ENCODE results near the gene ADARB1.
A peak's percentile ranks its signal among the peaks of the same experiment; 100 is the strongest.
"Not testable (repeated sequence)": the region's sequence is repeated elsewhere in the genome, so short reads cannot be mapped to it uniquely, and the experiment has no call there.

The ADARB1 gene

DNA sequence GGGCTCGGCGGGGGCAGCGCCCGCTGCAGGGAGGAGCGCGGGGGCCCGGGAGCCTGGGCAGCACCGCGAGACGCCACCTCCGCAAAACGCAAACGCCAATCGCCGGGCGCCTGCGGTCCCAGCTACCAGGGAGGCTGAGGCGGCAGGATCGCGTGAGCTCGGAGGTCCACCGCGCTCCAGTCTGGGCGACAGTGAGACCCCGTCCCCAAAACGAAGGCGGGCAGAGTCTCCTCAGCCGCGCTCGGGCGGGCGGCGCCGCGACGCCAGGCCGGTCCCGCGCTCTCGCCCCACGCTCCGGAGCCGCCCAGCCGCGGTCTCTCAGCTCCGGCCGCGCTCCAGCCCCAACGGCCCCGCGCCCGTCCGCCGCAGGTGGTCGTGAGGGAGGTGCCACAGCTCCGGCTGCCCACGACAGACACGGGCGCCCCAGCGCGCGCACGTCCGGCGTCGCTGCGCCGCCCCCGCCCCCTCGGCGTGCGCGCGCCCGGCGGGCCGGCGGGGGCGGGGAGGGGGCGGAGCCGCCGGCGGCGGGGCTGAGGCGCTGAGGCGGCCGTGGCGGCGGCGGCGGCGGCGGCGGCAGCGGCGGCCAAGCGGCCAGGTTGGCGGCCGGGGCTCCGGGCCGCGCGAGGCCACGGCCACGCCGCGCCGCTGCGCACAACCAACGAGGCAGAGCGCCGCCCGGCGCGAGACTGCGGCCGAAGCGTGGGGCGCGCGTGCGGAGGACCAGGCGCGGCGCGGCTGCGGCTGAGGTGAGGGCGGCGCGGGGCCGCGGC is at the start of gene ADARB1:
Gene ADARB1 (plus strand): TSS at position 533 of the 770 bp plus-strand sequence. CDS start 97,077 bp downstream, outside the sequence.
- peak; percentile 90 for DNase-seq (ENCODE audit: low spot score)

- DNase-seq (ENCODE audit: low spot score), result no peak
Measured at GRCh38 chr21:45026066-45026745, 48.2 kb upstream of the ADARB1 start.

DNA sequence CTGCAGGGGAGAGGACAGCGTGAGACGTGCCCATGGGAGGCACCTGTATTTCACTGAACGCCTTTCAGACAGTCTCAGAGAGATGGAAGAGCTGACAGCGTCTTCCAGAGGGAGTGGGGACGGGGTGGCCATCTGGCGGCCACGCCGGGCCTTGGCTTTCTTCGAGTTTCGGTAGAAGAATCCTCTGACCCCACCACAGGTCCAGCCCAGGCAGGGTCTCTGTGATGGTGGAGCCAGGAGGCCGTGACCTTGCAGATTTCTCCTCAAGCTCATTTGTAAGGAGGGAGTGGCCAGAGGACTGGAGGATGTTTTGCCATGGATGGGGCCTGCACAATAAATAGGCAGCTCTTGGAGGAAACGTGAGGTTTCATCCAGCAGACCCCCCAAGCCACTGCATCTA is 47.6 kb upstream of the ADARB1 start:
- DNase-seq (ENCODE audit: low spot score), result no peak

GRCh38 chr21:45027241-45028196 is 46.9 kb upstream of the ADARB1 start:
- DNase-seq (ENCODE audit: low spot score), result no peak

- not testable (repeated sequence) for DNase-seq (ENCODE audit: low spot score)
Measured at GRCh38 chr21:45028645-45029044, 45.7 kb upstream of the ADARB1 start.

GRCh38 chr21:45029298-45029947 is 45.0 kb upstream of the ADARB1 start:
- DNase-seq (ENCODE audit: low spot score), result no peak

- no peak for DNase-seq (ENCODE audit: low spot score)
Measured at GRCh38 chr21:45029948-45030681, 44.3 kb upstream of the ADARB1 start.

DNA sequence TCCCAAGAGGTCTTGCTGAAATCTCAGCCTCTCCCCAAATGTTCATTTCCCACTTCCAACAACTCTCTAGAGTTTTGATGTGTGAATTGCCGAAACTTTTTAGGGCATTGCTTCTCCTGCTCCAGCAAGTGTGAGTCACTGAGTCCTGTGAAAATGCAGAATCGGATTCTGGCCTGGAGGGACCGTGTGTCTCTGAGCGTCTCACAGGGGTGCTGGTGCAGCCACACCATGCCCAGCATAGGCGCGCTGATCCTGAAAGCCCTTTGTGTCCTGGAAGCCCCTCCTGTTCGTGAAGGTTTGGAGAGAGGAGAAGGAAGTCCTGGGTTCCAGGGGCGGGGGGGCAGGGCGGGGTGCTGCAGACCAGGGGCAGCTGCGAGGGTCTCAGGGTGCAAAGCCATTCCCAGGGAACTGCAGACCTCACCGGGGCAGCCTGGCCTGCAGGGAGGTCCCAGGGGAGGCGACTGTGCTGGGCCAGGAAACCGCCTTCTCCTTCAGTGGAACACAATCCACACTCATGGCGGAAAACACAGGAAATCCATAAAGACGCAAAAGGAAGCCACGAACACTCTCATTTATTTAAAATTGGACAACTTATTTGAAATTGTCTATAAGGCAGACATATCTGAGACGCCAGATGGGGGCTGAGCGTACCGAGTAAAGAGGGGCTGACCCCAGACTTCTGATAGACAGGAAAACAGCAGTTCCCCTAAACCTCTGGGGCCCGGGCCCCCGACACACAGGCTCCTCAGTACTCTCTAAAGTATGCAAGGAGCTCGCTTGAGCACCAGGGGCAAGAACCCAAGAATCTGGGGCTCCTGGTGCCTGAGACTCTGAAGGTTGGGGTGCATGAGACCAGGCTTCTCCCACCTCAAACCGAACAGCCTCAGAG is 43.5 kb upstream of the ADARB1 start:
- DNase-seq (ENCODE audit: low spot score), result no peak

- no peak for DNase-seq (ENCODE audit: low spot score)
Measured at GRCh38 chr21:45031571-45032191, 42.7 kb upstream of the ADARB1 start.

- DNase-seq (ENCODE audit: low spot score), result no peak
Measured at GRCh38 chr21:45032332-45032731, 42.0 kb upstream of the ADARB1 start.

GRCh38 chr21:45032977-45033710 is 41.2 kb upstream of the ADARB1 start:
- DNase-seq (ENCODE audit: low spot score), result no peak

GRCh38 chr21:45033791-45034555 is 40.4 kb upstream of the ADARB1 start:
- DNase-seq (ENCODE audit: low spot score), result peak; percentile 72

DNA sequence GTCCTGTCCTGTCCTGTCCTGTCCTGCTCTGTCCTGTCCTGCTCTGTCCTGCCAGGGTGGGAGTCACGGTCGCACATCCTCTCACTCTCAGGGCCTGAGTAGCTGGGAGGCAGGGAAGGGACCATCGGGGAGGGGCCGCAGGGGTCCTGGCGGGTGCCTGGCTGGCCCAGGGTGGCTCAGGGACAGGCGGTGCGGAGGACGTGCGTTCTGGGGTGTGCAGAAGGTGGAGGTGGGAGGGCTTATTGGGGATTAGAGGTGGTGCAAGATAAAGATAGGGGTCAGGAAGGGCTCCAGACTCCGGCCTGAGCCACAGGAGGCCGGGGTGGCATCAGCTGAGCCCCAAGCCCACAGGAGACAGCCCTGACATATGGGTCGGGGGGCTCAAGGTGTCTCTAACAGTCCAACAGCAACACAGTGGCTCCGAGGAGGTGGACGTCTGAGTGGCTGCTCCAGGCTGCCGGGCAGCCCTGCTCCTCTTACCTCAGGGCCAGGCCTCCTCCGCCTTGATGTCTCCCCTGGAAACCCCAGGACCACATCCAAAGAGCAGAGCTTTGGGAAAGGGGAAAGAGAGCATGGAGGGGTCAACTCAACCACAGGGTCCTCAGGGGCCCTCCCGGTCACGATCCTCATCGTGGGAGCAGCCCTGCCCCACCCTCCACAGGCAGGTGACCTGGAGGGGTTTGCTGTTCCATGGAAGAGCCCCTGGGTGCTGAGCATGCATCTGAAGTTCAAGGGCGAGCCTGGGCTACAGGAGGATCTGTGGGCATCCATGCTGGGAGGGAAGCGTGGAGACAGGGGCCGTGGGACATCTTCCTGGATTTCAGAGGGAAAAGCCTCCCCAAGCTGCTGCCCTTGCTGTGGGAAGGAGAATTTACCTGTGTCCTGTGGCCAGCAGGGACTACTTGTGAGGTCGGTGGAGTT is 39.6 kb upstream of the ADARB1 start:
- DNase-seq (ENCODE audit: low spot score), result no peak

DNA sequence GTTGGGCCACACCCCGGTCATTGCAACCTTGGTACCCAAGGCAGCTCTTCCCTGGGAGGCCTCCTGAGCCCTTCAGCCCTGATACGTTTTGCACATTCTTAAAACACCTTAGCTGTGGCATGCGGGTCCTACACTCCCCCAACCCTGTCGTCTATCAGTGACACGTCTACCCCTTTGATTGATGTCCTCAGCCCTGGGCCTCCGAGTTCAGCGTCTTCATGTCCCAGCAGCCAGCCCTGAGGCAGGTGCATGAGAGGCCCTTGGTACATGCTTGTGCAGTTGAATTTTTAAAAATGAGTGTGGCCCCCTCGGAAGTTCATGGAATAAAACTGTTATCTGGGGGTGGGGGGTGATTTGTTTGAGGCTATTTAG is 38.9 kb upstream of the ADARB1 start:
- no peak for DNase-seq (ENCODE audit: low spot score)

DNA sequence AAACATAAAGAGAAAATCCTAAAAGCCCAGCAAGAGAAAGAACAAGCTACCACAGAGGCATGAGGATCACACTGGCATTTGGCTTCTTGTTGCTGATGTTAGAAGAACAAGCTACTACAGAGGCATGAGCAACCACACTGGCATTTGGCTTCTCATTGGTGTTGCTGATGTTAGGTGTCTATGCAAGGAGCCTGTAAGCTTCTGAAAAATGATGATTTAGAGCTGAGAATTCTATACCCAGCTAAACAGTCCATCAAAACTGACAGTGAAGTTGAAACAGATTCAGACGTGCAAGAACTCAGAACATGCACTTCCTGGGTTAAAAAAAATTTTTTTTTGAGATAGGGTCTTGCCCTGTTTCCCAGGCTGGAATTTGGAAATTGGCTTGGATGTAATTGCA is 37.8 kb upstream of the ADARB1 start:
- DNase-seq (ENCODE audit: low spot score), result no peak

DNA sequence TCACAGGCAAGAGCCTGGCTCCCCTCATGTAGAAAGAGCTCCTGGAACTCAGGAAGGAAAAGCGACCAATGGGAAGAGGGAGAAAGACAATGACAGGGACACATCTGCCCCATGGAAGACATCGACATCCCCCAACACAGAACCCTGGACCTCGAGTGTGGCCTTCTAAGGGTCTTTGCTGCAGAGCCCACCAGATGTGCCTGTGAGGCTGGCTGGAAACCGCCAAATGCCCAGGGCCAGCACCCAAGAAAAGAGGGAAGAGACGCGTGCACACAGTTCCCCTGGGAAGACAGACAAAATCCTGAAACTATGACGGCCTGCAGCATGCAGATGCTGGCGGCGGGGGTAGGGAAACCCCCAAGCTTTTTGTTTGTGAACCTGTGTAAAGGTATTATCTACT is 36.4 kb upstream of the ADARB1 start:
- DNase-seq (ENCODE audit: low spot score), result no peak

Measured in hepatic stellate cell (primary cell).